Hepatocyte (in vitro differentiated cells): ENCODE measurements around the gene FA2H.
"Not testable (repeated sequence)": the region's sequence is repeated elsewhere in the genome, so short reads cannot be mapped to it uniquely, and the experiment has no call there.

Source experiments
- CTCF ChIP-seq: fragments of 200-600 bp; sonication (generic); IDR thresholded peaks from 2 replicates; pipeline ENCODE4 v1.5.1; 2016; ENCODE audit warnings: antibody characterized with exemption, mild to moderate bottlenecking; ENCODE audit not compliant: poor library complexity
- EZH2 ChIP-seq: fragments of 200-600 bp; sonication (generic); IDR thresholded peaks from 2 replicates; pipeline ENCODE4 v1.6.1; 2016; ENCODE audit warnings: antibody characterized with exemption, mild to moderate bottlenecking, borderline replicate concordance
- EZH2phosphoT487 ChIP-seq: fragments of 200-600 bp; sonication (generic); IDR thresholded peaks from one replicate; pipeline ENCODE4 v1.6.1; 2018; ENCODE audit warnings: antibody characterized with exemption, mild to moderate bottlenecking, low read depth, moderate library complexity; ENCODE audit not compliant: unreplicated experiment, severe bottlenecking

- not testable (repeated sequence) for TF ChIP-seq CTCF, EZH2, EZH2phosphoT487
Measured at GRCh38 chr16:74722156-74722555, 52.5 kb downstream of the FA2H start.
